Dedifferentiated amniotic fluid mesenchymal stem cell (primary cell): ENCODE results near the gene C10orf67.
A peak's percentile ranks its signal among the peaks of the same experiment; 100 is the strongest.

ENCODE experiments used
- DNase-seq: peaks from one replicate; pipeline ENCODE4 v3.0.0-alpha.2; 2016; ENCODE audit errors: extremely low spot score

Gene C10orf67

GRCh38 chr10:23172429-23173213 is 172.0 kb downstream of the C10orf67 start:
- DNase-seq = no peak

GRCh38 chr10:23171232-23171876 is 173.2 kb downstream of the C10orf67 start:
- no peak for DNase-seq

GRCh38 chr10:23158370-23158769 is 186.2 kb downstream of the C10orf67 start:
- DNase-seq = peak; percentile 62

GRCh38 chr10:23157691-23158369 is 186.8 kb downstream of the C10orf67 start:
- DNase-seq = no peak

- no peak for DNase-seq
Measured at GRCh38 chr10:23157239-23157681, 187.3 kb downstream of the C10orf67 start.

GRCh38 chr10:23156447-23157150 is 188.0 kb downstream of the C10orf67 start:
- DNase-seq = no peak

GRCh38 chr10:23155169-23155568 is 189.4 kb downstream of the C10orf67 start:
- no peak for DNase-seq
